DND-41 (cell line): Measurements from ENCODE around the gene ILDR2.
A peak's percentile ranks its signal among the peaks of the same experiment; 100 is the strongest.

Source experiments
- ATAC-seq: fragments of 200-7000 bp; cut with Tn5 transposase; 3 replicates; pipeline ENCODE4 v1.9.1; 2021; ENCODE audit warnings: low read depth; ENCODE audit not compliant: insufficient read depth
- DNase-seq: peaks from one replicate; pipeline ENCODE4 v3.0.0-alpha.2; 2020
- H2AFZ ChIP-seq: 2 replicates; pipeline ENCODE4 v1.6.0; 2012; ENCODE audit warnings: low read depth, low read length
- H3K27ac ChIP-seq: 2 replicates; pipeline ENCODE4 v1.5.1; 2012; ENCODE audit warnings: low read length, inconsistent platforms
- H3K27me3 ChIP-seq: fragments of 200-600 bp; sonication (generic); 2 replicates; pipeline ENCODE4 v1.6.0; 2012; ENCODE audit warnings: low read length, mild to moderate bottlenecking, inconsistent platforms; ENCODE audit not compliant: insufficient read depth, poor library complexity
- H3K36me3 ChIP-seq: 2 replicates; pipeline ENCODE4 v1.5.1; 2012; ENCODE audit warnings: low read length, inconsistent platforms; ENCODE audit not compliant: insufficient read depth
- H3K4me1 ChIP-seq: 2 replicates; pipeline ENCODE4 v1.5.1; 2012; ENCODE audit warnings: mild to moderate bottlenecking, low read length; ENCODE audit not compliant: insufficient read depth
- H3K4me2 ChIP-seq: 2 replicates; pipeline ENCODE4 v1.6.0; 2012; ENCODE audit warnings: mild to moderate bottlenecking, moderate library complexity, low read length, inconsistent platforms; ENCODE audit not compliant: insufficient read depth
- H3K4me3 ChIP-seq, 2 experiments: fragments of 200-600 bp in 1 of 2; shearing (Covaris generic) in 1 of 2; 2 replicates each; pipeline ENCODE4 v1.5.1; 2012 to 2016; ENCODE audit warnings: inconsistent platforms in 2 of 2, low read length in 2 of 2, mild to moderate bottlenecking in 2 of 2, low read depth in 1 of 2, moderate library complexity in 1 of 2
- H3K79me2 ChIP-seq: 2 replicates; pipeline ENCODE4 v1.6.0; 2012; ENCODE audit warnings: low read length, inconsistent platforms; ENCODE audit not compliant: insufficient read depth
- H3K9ac ChIP-seq: 2 replicates; pipeline ENCODE4 v1.6.0; 2012; ENCODE audit warnings: low read depth, mild to moderate bottlenecking, inconsistent platforms, low read length, moderate library complexity
- H3K9me3 ChIP-seq: 2 replicates; pipeline ENCODE4 v1.5.1; 2012; ENCODE audit warnings: low read length, moderate library complexity, mild to moderate bottlenecking, inconsistent platforms; ENCODE audit not compliant: insufficient read depth, severe bottlenecking
- H4K20me1 ChIP-seq: 2 replicates; pipeline ENCODE4 v1.6.0; 2012; ENCODE audit warnings: low read length; ENCODE audit not compliant: insufficient read depth
- EZH2 ChIP-seq: IDR thresholded peaks from 3 replicates; pipeline ENCODE4 v1.6.1; 2012; ENCODE audit warnings: borderline replicate concordance, low read depth, mild to moderate bottlenecking, moderate library complexity, low read length, inconsistent platforms; ENCODE audit not compliant: severe bottlenecking
- TF ChIP-seq, protein P1 (sequence below): IDR thresholded peaks from 2 replicates; pipeline ENCODE4 v1.5.1; 2012; ENCODE audit warnings: borderline replicate concordance, low read length, moderate library complexity, mild to moderate bottlenecking; ENCODE audit not compliant: poor library complexity, severe bottlenecking; ENCODE audit errors: extremely low read depth

Gene ILDR2

GRCh38 chr1:166875734-166876539 lies 99.4 kb downstream of the ILDR2 start, which contains the start of gene TADA1:
TSS of gene TADA1 (minus strand) at chr1:166876264. CDS start at chr1:166876233, 31 bp downstream.
- DNase-seq (peak; percentile 99), ATAC-seq (peak; percentile 89)
- TF ChIP-seq, protein P1, sequence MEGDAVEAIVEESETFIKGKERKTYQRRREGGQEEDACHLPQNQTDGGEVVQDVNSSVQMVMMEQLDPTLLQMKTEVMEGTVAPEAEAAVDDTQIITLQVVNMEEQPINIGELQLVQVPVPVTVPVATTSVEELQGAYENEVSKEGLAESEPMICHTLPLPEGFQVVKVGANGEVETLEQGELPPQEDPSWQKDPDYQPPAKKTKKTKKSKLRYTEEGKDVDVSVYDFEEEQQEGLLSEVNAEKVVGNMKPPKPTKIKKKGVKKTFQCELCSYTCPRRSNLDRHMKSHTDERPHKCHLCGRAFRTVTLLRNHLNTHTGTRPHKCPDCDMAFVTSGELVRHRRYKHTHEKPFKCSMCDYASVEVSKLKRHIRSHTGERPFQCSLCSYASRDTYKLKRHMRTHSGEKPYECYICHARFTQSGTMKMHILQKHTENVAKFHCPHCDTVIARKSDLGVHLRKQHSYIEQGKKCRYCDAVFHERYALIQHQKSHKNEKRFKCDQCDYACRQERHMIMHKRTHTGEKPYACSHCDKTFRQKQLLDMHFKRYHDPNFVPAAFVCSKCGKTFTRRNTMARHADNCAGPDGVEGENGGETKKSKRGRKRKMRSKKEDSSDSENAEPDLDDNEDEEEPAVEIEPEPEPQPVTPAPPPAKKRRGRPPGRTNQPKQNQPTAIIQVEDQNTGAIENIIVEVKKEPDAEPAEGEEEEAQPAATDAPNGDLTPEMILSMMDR = peak; percentile 53
- no peak for TF ChIP-seq EZH2
- Histone ChIP-seq H3K4me1 (peaks cover 36% of the 10 kb centered on the region), H3K4me2 (peak within 1 kb of the TSS; percentile 85), H3K36me3 (peaks cover 12% of the 10 kb centered on the region), H3K27ac (peak within 1 kb of the TSS; percentile 86), H3K4me3 (peak within 1 kb of the TSS; percentile 87 to 89), H4K20me1 (peaks cover 22% of the 10 kb centered on the region; the same call in 1 of the 2 replicates), H3K9me3 (no peaks in the 10 kb centered on the region), H3K27me3 (no peaks in the 10 kb centered on the region), H3K79me2 (peaks cover 51% of the 10 kb centered on the region), H3K9ac (peak within 1 kb of the TSS; percentile 82), H2AFZ (peak within 1 kb of the TSS; percentile 85)

DNA sequence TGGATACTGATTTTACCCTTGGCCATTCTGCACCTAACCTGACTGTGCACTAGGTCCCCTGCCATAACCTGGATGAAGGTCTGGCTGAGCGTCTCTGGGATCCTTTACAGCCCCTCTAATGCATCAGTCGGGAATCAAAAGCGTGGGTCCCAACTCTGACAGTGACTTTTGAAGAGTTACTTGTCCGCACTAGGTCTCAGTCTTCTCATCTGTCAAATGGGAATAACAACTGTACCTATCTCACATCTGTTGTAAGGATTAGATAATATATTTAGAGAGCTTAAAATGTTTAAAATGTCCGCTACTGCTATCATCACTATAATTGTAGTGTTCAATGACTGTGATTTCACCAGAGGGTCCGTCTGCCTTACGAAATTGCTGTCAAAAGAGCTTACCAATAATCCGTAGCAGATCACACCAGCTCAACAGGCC lies 100.0 kb downstream of the ILDR2 start:
- peaks cover 36% of the 10 kb centered on the region for H3K4me1 ChIP-seq
- H3K36me3 ChIP-seq = peaks cover 16% of the 10 kb centered on the region
- H4K20me1 ChIP-seq = peaks cover 26% of the 10 kb centered on the region; the same call in 1 of the 2 replicates
- peak overlapping the region; percentile 86 for H3K27ac ChIP-seq
- H3K4me2 ChIP-seq = peak overlapping the region; percentile 85
- peaks cover 57% of the 10 kb centered on the region for H3K79me2 ChIP-seq
- H2AFZ ChIP-seq = peak overlapping the region; percentile 85
- no peaks in the 10 kb centered on the region for H3K27me3 ChIP-seq
- ATAC-seq (no peak), DNase-seq (no peak)
- H3K9ac ChIP-seq = peak overlapping the region; percentile 82
- no peaks in the 10 kb centered on the region for H3K9me3 ChIP-seq
- peak overlapping the region; percentile 87 to 89 for H3K4me3 ChIP-seq
- TF ChIP-seq, protein P1 = no peak
- no peak for TF ChIP-seq EZH2

GRCh38 chr1:166874464-166874863 lies 100.9 kb downstream of the ILDR2 start:
- Histone ChIP-seq H4K20me1 (peaks cover 34% of the 10 kb centered on the region; the same call in 1 of the 2 replicates), H3K4me2 (peak overlapping the region; percentile 85), H3K4me1 (peaks cover 36% of the 10 kb centered on the region), H3K9me3 (no peaks in the 10 kb centered on the region), H3K27ac (no peak overlapping the region), H3K79me2 (peaks cover 65% of the 10 kb centered on the region), H2AFZ (no peak overlapping the region), H3K36me3 (peaks cover 22% of the 10 kb centered on the region), H3K27me3 (no peaks in the 10 kb centered on the region), H3K9ac (peak overlapping the region; percentile 82; the same call in 1 of the 2 replicates), H3K4me3 (peak overlapping the region in 1 of 2 experiments; percentile 87; a peak in 1 of 4 replicates)
- TF ChIP-seq, protein P1 = no peak
- TF ChIP-seq EZH2 = no peak
- ATAC-seq (no peak), DNase-seq (no peak)
